ENCODE measurements around the gene RXRB.

Gene RXRB

DNA sequence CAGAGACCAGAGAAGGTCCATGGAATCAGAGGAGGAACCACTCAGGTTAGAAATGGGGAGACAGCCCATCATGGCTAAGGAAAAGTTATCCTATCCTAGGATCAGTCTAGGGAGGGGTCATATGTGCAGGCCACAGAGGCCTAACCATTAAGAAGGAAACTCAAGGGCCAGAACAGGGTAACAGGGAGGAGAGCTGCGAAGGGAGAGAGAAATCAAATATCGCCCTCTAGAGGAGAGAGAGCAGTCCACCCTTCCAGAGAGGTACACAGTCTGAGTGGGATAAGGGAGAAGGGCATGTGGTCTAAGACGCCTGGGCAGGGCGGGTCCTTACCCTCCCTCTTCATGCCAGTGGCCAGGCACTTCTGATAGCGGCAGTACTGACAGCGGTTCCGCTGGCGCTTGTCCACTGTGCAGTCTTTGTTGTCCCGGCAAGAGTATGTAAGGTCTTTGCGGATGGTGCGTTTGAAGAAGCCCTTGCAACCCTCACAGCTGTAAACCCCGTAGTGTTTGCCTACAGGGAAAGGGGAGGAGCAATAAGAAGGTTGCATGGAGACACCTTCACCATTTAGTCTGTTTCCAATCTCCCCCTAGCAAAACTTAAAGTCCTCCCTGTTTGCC, 2.9 kb downstream of the RXRB start:
- DNase-seq (ENCODE audit: low read depth in 1 of 2, low spot score in 1 of 2) = no peak

DNA sequence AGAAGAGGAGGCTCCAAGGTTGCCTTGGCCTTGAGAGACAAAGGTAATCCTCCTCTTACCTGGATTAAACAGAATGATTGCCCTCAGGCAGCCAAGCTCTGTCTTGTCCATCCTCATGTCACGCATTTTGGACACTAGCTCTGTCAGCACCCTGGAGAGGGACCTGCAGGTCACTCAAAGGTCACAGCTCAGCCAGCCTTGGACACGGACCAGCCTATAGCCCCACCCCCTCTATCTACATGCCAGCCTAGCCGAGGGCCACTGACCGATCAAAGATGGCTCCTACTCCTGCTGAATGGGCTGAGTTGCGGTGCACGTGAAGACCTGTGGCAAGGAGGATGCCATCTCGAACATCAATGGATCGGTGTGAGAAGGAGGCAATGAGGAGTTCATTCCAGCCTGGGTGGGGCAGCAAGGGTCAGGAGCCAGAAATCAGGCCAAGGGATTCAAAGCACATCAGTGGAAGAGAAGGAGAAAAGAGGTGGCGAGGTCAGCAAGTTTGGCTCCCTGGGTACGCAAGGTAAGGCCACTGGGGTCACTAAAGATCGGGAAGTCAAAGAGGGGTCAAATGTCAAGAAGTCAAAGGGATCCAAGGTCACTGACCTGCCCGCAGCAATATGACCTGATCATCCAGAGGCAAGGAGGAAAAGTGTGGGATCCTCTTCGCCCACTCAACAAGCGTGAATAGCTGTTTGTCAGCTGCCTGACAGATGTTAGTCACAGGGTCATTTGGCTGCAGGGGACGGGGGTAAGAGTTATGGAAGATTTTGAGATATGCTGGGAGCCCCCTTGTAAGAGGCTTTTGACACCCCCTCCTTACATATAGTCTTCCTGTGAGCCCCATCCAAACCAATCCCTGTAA, 4.9 kb downstream of the RXRB start:
- no peak for DNase-seq (ENCODE audit: low read depth in 1 of 2, low spot score in 1 of 2)

DNA sequence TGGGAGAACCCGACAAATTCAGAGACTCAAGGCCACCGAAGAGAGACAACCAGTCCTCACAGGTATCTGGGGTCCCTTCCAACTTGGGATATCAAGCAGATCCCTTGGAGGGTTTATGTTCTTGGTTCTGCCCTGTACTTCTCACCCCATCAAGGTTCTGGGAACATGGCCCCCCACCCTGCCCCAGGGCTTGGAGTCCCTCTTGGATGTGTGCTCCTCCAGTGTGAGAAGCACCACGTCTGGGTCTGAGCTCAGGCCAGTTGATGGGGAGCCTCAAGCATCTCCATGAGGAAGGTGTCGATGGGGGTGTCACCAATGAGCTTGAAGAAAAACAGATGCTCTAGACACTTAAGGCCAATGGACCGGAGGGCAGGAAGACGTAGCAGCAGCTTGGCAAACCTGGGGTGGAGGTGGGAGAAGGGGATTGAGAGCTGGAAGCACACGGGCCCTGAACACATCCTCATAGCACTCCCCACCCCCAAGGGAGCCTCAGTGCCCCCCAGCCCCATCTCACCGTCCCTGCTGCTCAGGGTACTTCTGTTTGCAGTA, 6.0 kb downstream of the RXRB start:
- no peak for DNase-seq (ENCODE audit: low read depth in 1 of 2, low spot score in 1 of 2)

DNA sequence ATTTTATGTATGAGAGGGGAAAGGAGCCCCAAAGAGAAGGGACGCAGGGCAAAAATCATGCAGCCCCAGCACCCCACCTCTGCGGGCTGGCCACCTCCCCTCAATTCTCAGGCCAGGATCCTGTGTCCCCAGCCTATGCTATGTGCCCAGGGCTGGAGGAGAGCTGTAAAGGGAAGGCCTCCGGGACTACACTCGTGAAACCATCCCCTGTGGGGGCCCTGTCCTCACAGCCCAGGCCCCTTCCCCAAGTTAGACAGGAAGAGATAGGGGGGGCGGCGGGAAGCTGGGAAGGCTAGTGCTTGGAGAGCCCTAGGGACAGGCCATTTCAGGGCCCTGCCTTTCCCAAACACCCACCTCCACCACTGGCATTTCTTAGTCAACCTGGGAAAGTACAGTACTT, 6.8 kb downstream of the RXRB start:
- DNase-seq (ENCODE audit: low read depth in 1 of 2, low spot score in 1 of 2) = no peak

GRCh38 chr6:33192671-33193602, 7.5 kb downstream of the RXRB start:
- DNase-seq (ENCODE audit: low read depth in 1 of 2, low spot score in 1 of 2) = no peak

- no peak for DNase-seq (ENCODE audit: low read depth in 1 of 2, low spot score in 1 of 2)
Observed at GRCh38 chr6:33192105-33192646, 8.3 kb downstream of the RXRB start, which contains the start of gene COL11A2. COL11A2 (minus strand) TSS chr6:33192467; CDS start chr6:33192240, 227 bp downstream.

- DNase-seq (ENCODE audit: low read depth in 1 of 2, low spot score in 1 of 2) = no peak
Observed at GRCh38 chr6:33191383-33192104, 8.9 kb downstream of the RXRB start.

DNA sequence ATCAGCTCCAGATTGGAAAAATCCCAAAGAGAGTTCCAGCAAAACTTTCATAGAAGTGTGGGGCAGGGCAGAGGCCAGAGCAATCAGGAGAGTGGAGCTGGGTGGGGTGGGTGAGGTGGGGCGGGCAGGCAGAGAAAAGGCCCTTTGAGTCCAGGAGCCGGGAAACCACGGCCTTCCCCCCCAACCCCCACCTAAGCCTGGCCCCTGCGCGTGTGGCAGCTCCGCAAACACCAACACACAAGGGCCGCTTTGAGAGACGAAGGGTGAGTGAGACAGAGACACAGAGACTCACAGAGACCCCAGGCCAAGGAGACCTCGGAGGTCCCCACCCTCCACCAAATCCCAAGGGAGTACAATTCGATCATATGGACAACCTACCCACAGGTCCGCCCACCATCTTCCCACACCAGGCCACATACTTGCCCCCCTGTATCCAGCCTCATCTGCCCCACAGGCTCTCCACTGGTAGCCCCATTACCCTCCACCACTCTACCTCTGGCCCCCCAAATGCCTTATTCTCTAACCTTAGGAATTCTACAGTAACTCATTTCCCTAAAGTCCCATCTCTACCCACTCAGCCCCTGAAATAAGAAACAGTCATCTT, 9.9 kb downstream of the RXRB start:
- no peak for DNase-seq (ENCODE audit: low read depth in 1 of 2, low spot score in 1 of 2)

GRCh38 chr6:33189625-33190448, 10.6 kb downstream of the RXRB start:
- no peak for DNase-seq (ENCODE audit: low read depth in 1 of 2, low spot score in 1 of 2)

- no peak for DNase-seq (ENCODE audit: low read depth in 1 of 2, low spot score in 1 of 2)
Observed at GRCh38 chr6:33189164-33189563, 11.3 kb downstream of the RXRB start.

DNA sequence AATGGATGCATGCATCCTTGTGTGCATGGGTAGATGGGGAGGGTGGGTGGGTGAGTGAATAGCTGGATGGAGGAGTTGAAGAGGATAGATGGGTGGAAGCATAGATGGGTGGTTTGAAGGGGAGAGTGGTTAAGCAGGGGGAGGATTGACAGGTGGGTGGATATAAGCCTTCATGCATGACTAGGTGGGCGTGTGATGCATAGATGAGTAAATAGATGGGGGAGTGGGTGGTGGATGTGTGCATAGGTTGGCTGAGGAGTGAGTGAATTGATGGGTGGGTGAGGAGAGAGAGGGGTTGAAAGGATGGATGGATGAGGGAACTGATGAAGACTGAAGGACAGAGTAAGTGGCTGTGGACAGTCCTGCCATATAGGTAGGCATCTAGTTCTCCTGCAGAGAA, 12.7 kb downstream of the RXRB start:
- no peak for DNase-seq (ENCODE audit: low read depth in 1 of 2, low spot score in 1 of 2)

DNA sequence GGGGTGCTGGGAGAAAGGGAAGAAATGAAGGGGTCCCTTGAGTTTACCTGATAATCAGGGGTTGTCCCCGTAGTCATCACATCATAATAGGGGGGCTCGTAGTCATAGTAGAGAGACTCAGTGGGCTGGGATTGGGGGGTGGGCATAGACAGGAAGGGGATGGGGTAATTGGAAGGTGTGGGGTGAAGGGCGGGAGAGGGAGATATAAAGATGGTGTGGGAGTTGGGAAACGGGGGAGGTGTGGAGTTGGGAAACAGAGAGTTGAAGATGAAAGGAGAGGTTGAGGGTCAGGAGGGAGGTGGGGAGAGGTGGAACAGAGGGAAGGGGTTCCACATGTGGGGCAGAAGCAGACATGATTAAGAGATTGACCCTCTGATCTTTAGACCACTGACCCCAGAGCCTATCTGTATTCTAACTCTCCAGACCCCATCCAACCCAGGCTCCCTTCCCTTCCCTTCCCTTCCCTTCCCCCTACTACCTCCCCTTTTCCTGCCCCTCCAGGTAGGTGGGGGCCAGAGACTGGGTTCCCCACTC, 14.7 kb downstream of the RXRB start:
- DNase-seq (ENCODE audit: low read depth in 1 of 2, low spot score in 1 of 2) = no peak

- no peak for DNase-seq (ENCODE audit: low read depth in 1 of 2, low spot score in 1 of 2)
Observed at GRCh38 chr6:33185190-33185589, 15.3 kb downstream of the RXRB start.

GRCh38 chr6:33183071-33183683, 17.3 kb downstream of the RXRB start:
- no peak for DNase-seq (ENCODE audit: low read depth in 1 of 2, low spot score in 1 of 2)

DNA sequence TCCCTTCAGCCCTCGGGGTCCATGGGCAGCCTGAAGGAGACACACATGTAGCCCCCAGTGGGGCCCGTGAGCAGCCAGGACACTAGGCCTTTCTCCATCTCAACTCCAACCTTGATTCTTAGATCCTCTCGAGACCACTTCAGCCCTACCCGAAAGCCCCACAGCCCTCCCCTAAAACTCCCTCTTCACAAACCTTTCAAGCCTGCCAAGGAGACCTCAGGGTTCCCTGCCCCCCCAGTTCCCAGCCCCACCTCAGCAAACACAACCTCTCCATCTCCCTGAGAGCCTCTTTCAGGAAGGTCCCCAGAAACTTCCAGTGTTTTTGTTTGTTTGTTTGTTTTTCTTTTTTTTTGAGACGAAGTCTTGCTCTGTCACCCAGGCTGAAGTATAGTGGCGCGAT, 19.3 kb downstream of the RXRB start:
- DNase-seq (ENCODE audit: low read depth in 1 of 2, low spot score in 1 of 2) = no peak

GRCh38 chr6:33178755-33179475, 21.6 kb downstream of the RXRB start:
- no peak for DNase-seq (ENCODE audit: low read depth in 1 of 2, low spot score in 1 of 2)

GRCh38 chr6:33177552-33178446, 22.7 kb downstream of the RXRB start:
- DNase-seq (ENCODE audit: low read depth in 1 of 2, low spot score in 1 of 2) = no peak

All from activated CD4-positive, alpha-beta T cell treated with anti-CD3 and anti-CD28 coated beads, Interleukin-2, amount 50 U/mL, for 24 hours (primary cell).